Measurements from ENCODE around the gene TMEM69. TPM values are rescaled to one million over a fixed set of nuclear protein-coding genes. Genes with fewer than 3 reads are reported as not detected.

Gene TMEM69
- total and polyA plus RNA-seq, 2 of the 13 experiments (the other 11 are each of a cell fraction or from before 2014, with no cell fraction given) = 25.4 to 135 TPM

- no peak for TF ChIP-seq ZNF562 (CRISPR knock-in tag; IDR thresholded peaks at IDR 0.05; ENCODE audit: borderline replicate concordance)
- TF ChIP-seq ZNF382 (CRISPR knock-in tag; IDR thresholded peaks at IDR 0.05; ENCODE audit: borderline replicate concordance) = no peak
- TF ChIP-seq MED1 (CRISPR knock-in tag; IDR thresholded peaks at IDR 0.05) = no peak; the same call in 1 of the 2 replicates
- TF ChIP-seq ATF3 (CRISPR knock-in tag; IDR thresholded peaks at IDR 0.05) = no peak
- no peak for TF ChIP-seq KDM5A (IDR thresholded peaks at IDR 0.05; ENCODE audit: borderline replicate concordance, low read length)
- no peak for TF ChIP-seq ZNF34 (CRISPR knock-in tag; IDR thresholded peaks at IDR 0.05; ENCODE audit: borderline replicate concordance)
- TF ChIP-seq FOXM1 (CRISPR knock-in tag; IDR thresholded peaks at IDR 0.05) = no peak
- no peak for TF ChIP-seq ZNF850 (CRISPR knock-in tag; conservative IDR thresholded peaks at IDR 0.05)
- no peak for TF ChIP-seq HMG20A (CRISPR knock-in tag; IDR thresholded peaks at IDR 0.05; ENCODE audit: borderline replicate concordance)
- TF ChIP-seq TBP (CRISPR knock-in tag; IDR thresholded peaks at IDR 0.05) = 0 out of 2 replicates have a peak, but pooled peaks have one; percentile 43
- no peak for TF ChIP-seq HMGXB3 (CRISPR knock-in tag; IDR thresholded peaks at IDR 0.05; ENCODE audit: borderline replicate concordance)
- no peak for TF ChIP-seq ZBTB3 (CRISPR knock-in tag; IDR thresholded peaks at IDR 0.05; ENCODE audit: borderline replicate concordance, low read depth)
- no peak for TF ChIP-seq CSRNP2 (CRISPR knock-in tag; conservative IDR thresholded peaks at IDR 0.05; ENCODE audit: low read depth)
- TF ChIP-seq SRSF9 (IDR thresholded peaks at IDR 0.05; ENCODE audit: borderline replicate concordance, insufficient read depth, low read depth, low read length, poor library complexity, severe bottlenecking) = no peak
- no peak for TF ChIP-seq ZNF766 (CRISPR knock-in tag; IDR thresholded peaks at IDR 0.05; ENCODE audit: borderline replicate concordance)
- no peak for TF ChIP-seq ZNF549 (CRISPR knock-in tag; IDR thresholded peaks at IDR 0.05)
- TF ChIP-seq ZNF737 (CRISPR knock-in tag; IDR thresholded peaks at IDR 0.05; ENCODE audit: borderline replicate concordance) = no peak
- TF ChIP-seq ZMYM3 (CRISPR knock-in tag; IDR thresholded peaks at IDR 0.05) = no peak
- TF ChIP-seq TBL1XR1 (IDR thresholded peaks at IDR 0.05; ENCODE audit: borderline replicate concordance, low read length, partially characterized antibody) = peak; percentile 62
- no peak for TF ChIP-seq CC2D1A (CRISPR knock-in tag; IDR thresholded peaks at IDR 0.05)
- TF ChIP-seq ZNF292 (CRISPR knock-in tag; IDR thresholded peaks at IDR 0.05; ENCODE audit: borderline replicate concordance, low read depth) = no peak
- TF ChIP-seq FOXK1 (CRISPR knock-in tag; IDR thresholded peaks at IDR 0.05; ENCODE audit: borderline replicate concordance, low read depth) = peak; percentile 49; the same call in 1 of the 2 replicates
Observed at GRCh38 chr1:45687014-45687753, 797 bp upstream of the TMEM69 start (continued).

All from HepG2 (cell line).